T-cell (primary cell): ENCODE measurements around the gene PRKCZ. TPM values are rescaled to one million over a fixed set of nuclear protein-coding genes. Genes with fewer than 3 reads are reported as not detected.

ENCODE experiments used
- ATAC-seq, 4 experiments: fragments of 200-7000 bp in 3 of 4; fragments of 150-1000 bp in 1 of 4; cut with Tn5 transposase; replicated peaks in 1 of 4; 1 replicate in 3 of 4; 2 replicates in 1 of 4; pipeline ENCODE4 v1.10.0; 2021; ENCODE audit warnings: moderate library complexity in 3 of 4, mild to moderate bottlenecking in 2 of 4, moderate number of reproducible peaks in 1 of 4
- CTCF ChIA-PET, 2 donors: fragments of 300-600 bp; sonication (Branson Sonifier 250); formaldehyde crosslinking; loops; one replicate each; lab custom pipeline; 2022; ENCODE audit warnings: antibody characterized with exemption in 2 of 2; lab: Charles Lee
- POLR2A ChIA-PET, 2 donors: fragments of 300-600 bp; sonication (Branson Sonifier 250); formaldehyde crosslinking; loops; one replicate each; lab custom pipeline; 2022; ENCODE audit warnings: antibody characterized with exemption in 2 of 2; lab: Charles Lee
- DNase-seq, 35 experiments: peaks; one replicate each; pipeline versions ENCODE4 v3.0.0 to v3.0.0-alpha.2; 2013 to 2023
- H3K27ac ChIP-seq: one replicate; pipeline ENCODE4 v1.5.1; 2013; ENCODE audit warnings: low read length
- H3K27me3 ChIP-seq, 2 experiments: replicated peaks in 1 of 2; 1 replicate in 1 of 2; 2 replicates in 1 of 2; pipeline versions ENCODE4 v1.6.1 to v1.7.0; 2013; ENCODE audit warnings: low read length in 1 of 2, mixed read lengths in 1 of 2; ENCODE audit not compliant: control insufficient read depth in 2 of 2, insufficient read depth in 2 of 2; ENCODE audit errors: extremely low read depth in 1 of 2
- H3K36me3 ChIP-seq, 2 donors: 1 replicate in 1 of 2; 2 replicates in 1 of 2; pipeline versions ENCODE4 v1.6.1 to v1.7.0; 2013; ENCODE audit warnings: low read length in 1 of 2; ENCODE audit not compliant: control insufficient read depth in 2 of 2, insufficient read depth in 1 of 2; ENCODE audit errors: extremely low read depth in 1 of 2
- H3K4me1 ChIP-seq, 2 experiments: 1 replicate in 1 of 2; 2 replicates in 1 of 2; pipeline versions ENCODE4 v1.6.1 to v1.7.0; 2013; ENCODE audit warnings: low read length in 2 of 2, mixed read lengths in 1 of 2; ENCODE audit not compliant: insufficient read depth in 2 of 2, control insufficient read depth in 1 of 2; ENCODE audit errors: extremely low read depth in 1 of 2
- H3K4me3 ChIP-seq, 2 donors: 1 replicate in 1 of 2; 2 replicates in 1 of 2; pipeline versions ENCODE4 v1.5.1 to v1.7.0; 2013; ENCODE audit warnings: mild to moderate bottlenecking in 2 of 2, low read length in 1 of 2, moderate library complexity in 1 of 2; ENCODE audit not compliant: control insufficient read depth in 1 of 2; ENCODE audit errors: extremely low read depth in 1 of 2
- H3K9me3 ChIP-seq: 2 replicates; pipeline ENCODE4 v1.7.0; 2013
- H3K27ac Mint-ChIP-seq, 2 donors: one replicate each; pipeline ENCODE4 v1.8.0; 2020 to 2021; ENCODE audit warnings: mild to moderate bottlenecking in 2 of 2, mixed read lengths in 2 of 2
- H3K27me3 Mint-ChIP-seq, 2 donors: one replicate each; pipeline ENCODE4 v1.8.0; 2021 to 2022; ENCODE audit warnings: mixed read lengths in 2 of 2
- H3K36me3 Mint-ChIP-seq: one replicate; pipeline ENCODE4 v1.8.0; 2021; ENCODE audit warnings: mixed read lengths
- H3K4me1 Mint-ChIP-seq, 3 donors: one replicate each; pipeline ENCODE4 v1.8.0; 2020 to 2022; ENCODE audit warnings: mixed read lengths in 3 of 3, mild to moderate bottlenecking in 1 of 3
- H3K4me3 Mint-ChIP-seq, 3 donors: one replicate each; pipeline ENCODE4 v1.8.0; 2020 to 2022; ENCODE audit warnings: mild to moderate bottlenecking in 3 of 3, mixed read lengths in 3 of 3, moderate library complexity in 3 of 3
- H3K9me3 Mint-ChIP-seq, 3 donors: one replicate each; pipeline ENCODE4 v1.8.0; 2020 to 2022; ENCODE audit warnings: mixed read lengths in 3 of 3
- WGBS: methylation state at CpG from one replicate; pipeline ENCODE4 v1.1.5; 2013; ENCODE audit warnings: missing lambda C conversion rate; ENCODE audit not compliant: insufficient coverage; 5-methylcytosine and 5-hydroxymethylcytosine counted together
- total RNA-seq, 35 experiments: library from RNA in 6 of 35; stranded (reverse) in 6 of 35; fragments of 120-200 nt in 1 of 35; gene quantifications; one replicate each; pipeline versions ENCODE4 v1.2.1 to v1.2.4 and lab custom pipeline; 2013 to 2026

Gene PRKCZ
- total RNA-seq, 5 donors from 2014 or later (not counting 1 experiment from before 2014, with no cell fraction given), result 27.5 to 36.9 (median 31.0) TPM

GRCh38 chr1:2210786-2211185 is 160.6 kb downstream of the PRKCZ start:
- Histone ChIP-seq H3K27ac (no peak overlapping the region), H3K9me3 (no peaks in the 10 kb centered on the region), H3K27me3 (peaks cover 0 to 34% of the 10 kb centered on the region in 2 experiments), H3K4me1 (peaks cover 5 to 25% of the 10 kb centered on the region in 2 experiments), H3K36me3 (no peaks in the 10 kb centered on the region), H3K4me3 (no peak overlapping the region)
- WGBS, result 96% methylated on average over 9 of the region's 13 CpGs
- POLR2A ChIA-PET, result interaction anchor here in 1 of 2 donors (0.7 kb wide), 1 partner anchor 188 kb away, joined by 12 read pairs; no protein-coding TSS in a partner anchor
- ATAC-seq (no peak), DNase-seq (no peak)
- Mint-ChIP-seq H3K27me3 (no peaks in the 10 kb centered on the region), H3K4me3 (no peak overlapping the region), H3K36me3 (no peaks in the 10 kb centered on the region), H3K9me3 (no peaks in the 10 kb centered on the region), H3K4me1 (peaks cover 0 to 18% (median 6%) of the 10 kb centered on the region in 3 donors), H3K27ac (no peak overlapping the region)
- CTCF ChIA-PET, result no interaction called here

GRCh38 chr1:2212274-2212531 is 162.0 kb downstream of the PRKCZ start:
- Mint-ChIP-seq H3K27me3 (no peaks in the 10 kb centered on the region), H3K4me3 (peak overlapping the region in 1 of 3 donors; percentile 54), H3K36me3 (no peaks in the 10 kb centered on the region), H3K27ac (no peak overlapping the region), H3K4me1 (peaks cover 0 to 10% (median 2%) of the 10 kb centered on the region in 3 donors), H3K9me3 (no peaks in the 10 kb centered on the region)
- H3K9me3 ChIP-seq, result no peaks in the 10 kb centered on the region
- ChIA-PET POLR2A (interaction anchor here in 1 of 2 donors (0.7 kb wide), 1 partner anchor 21 kb away, joined by 6 read pairs; no protein-coding TSS in a partner anchor), CTCF (interaction anchor here in 1 of 2 donors (0.7 kb wide), 1 partner anchor 170 kb away, joined by 7 read pairs; no protein-coding TSS in a partner anchor)
- DNase-seq, result no peak
- WGBS, result 92% methylated on average over 5 of the region's 10 CpGs
- no peak overlapping the region for H3K4me3 ChIP-seq
- ATAC-seq, result no peak
- peaks cover 3 to 18% of the 10 kb centered on the region in 2 experiments for H3K4me1 ChIP-seq
- no peak overlapping the region for H3K27ac ChIP-seq
- H3K36me3 ChIP-seq, result no peaks in the 10 kb centered on the region
- H3K27me3 ChIP-seq, result peaks cover 0 to 40% of the 10 kb centered on the region in 2 experiments

GRCh38 chr1:2212532-2213491 is 162.6 kb downstream of the PRKCZ start:
- Histone ChIP-seq H3K27ac (no peak overlapping the region), H3K4me1 (peaks cover 3 to 18% of the 10 kb centered on the region in 2 experiments), H3K27me3 (peaks cover 0 to 40% of the 10 kb centered on the region in 2 experiments), H3K4me3 (peak overlapping the region; percentile 19 to 36), H3K9me3 (no peaks in the 10 kb centered on the region), H3K36me3 (no peaks in the 10 kb centered on the region)
- Mint-ChIP-seq H3K36me3 (no peaks in the 10 kb centered on the region), H3K27me3 (no peaks in the 10 kb centered on the region), H3K9me3 (no peaks in the 10 kb centered on the region), H3K4me1 (peaks cover 0 to 10% (median 2%) of the 10 kb centered on the region in 3 donors), H3K27ac (no peak overlapping the region), H3K4me3 (peak overlapping the region in 2 of 3 donors; percentile 6 to 54)
- ChIA-PET CTCF (no interaction called here), POLR2A (no interaction called here)
- DNase-seq (peak in 32 of 35 experiments; percentile 39 to 78 (median 54)), ATAC-seq (peak; percentile 71 to 81 (median 74))
- WGBS, result 23% methylated on average over 46 of the region's 49 CpGs

GRCh38 chr1:2213576-2214505 is 163.6 kb downstream of the PRKCZ start:
- Mint-ChIP-seq H3K27ac (no peak overlapping the region), H3K4me1 (peaks cover 2 to 10% (median 4%) of the 10 kb centered on the region in 3 donors), H3K9me3 (peaks cover 0 to 3% (median 3%) of the 10 kb centered on the region in 3 donors), H3K36me3 (no peaks in the 10 kb centered on the region), H3K27me3 (no peaks in the 10 kb centered on the region), H3K4me3 (peak overlapping the region in 1 of 3 donors; percentile 54)
- ChIA-PET CTCF (no interaction called here), POLR2A (interaction anchor here in 1 of 2 donors (0.6 kb wide), 1 partner anchor 24 kb away, joined by 3 read pairs; no protein-coding TSS in a partner anchor)
- Histone ChIP-seq H3K4me3 (no peak overlapping the region), H3K27me3 (peaks cover 0 to 40% of the 10 kb centered on the region in 2 experiments), H3K36me3 (no peaks in the 10 kb centered on the region), H3K27ac (no peak overlapping the region), H3K9me3 (no peaks in the 10 kb centered on the region), H3K4me1 (peaks cover 3 to 18% of the 10 kb centered on the region in 2 experiments)
- DNase-seq (peak in 1 of 35 experiments; percentile 4), ATAC-seq (no peak)
- WGBS, result 90% methylated on average over 24 of the region's 32 CpGs

- DNase-seq, result no peak
- ChIA-PET CTCF (no interaction called here), POLR2A (interaction anchor here in 1 of 2 donors (0.6 kb wide), 1 partner anchor 25 kb away, joined by 3 read pairs; no protein-coding TSS in a partner anchor)
- Histone ChIP-seq H3K4me1 (peaks cover 3 to 18% of the 10 kb centered on the region in 2 experiments), H3K9me3 (no peaks in the 10 kb centered on the region), H3K36me3 (no peaks in the 10 kb centered on the region), H3K27me3 (peaks cover 0 to 36% of the 10 kb centered on the region in 2 experiments), H3K27ac (no peak overlapping the region), H3K4me3 (no peak overlapping the region)
- no peak for ATAC-seq
- Mint-ChIP-seq H3K4me3 (no peak overlapping the region), H3K4me1 (peaks cover 2 to 10% (median 6%) of the 10 kb centered on the region in 3 donors), H3K27me3 (no peaks in the 10 kb centered on the region), H3K9me3 (peaks cover 0 to 7% (median 5%) of the 10 kb centered on the region in 3 donors), H3K27ac (no peak overlapping the region), H3K36me3 (no peaks in the 10 kb centered on the region)
- 95% methylated on average over 9 of the region's 21 CpGs for WGBS
These were observed 164.5 kb downstream of the PRKCZ start for GRCh38 chr1:2214541-2215241.
